Glomerular visceral epithelial cell (primary cell): Measurements from ENCODE around the gene CIB4.

ENCODE experiments used
- DNase-seq: peaks from one replicate; pipeline ENCODE4 v3.0.0-alpha.2; 2016; ENCODE audit errors: extremely low spot score

Gene CIB4

DNA sequence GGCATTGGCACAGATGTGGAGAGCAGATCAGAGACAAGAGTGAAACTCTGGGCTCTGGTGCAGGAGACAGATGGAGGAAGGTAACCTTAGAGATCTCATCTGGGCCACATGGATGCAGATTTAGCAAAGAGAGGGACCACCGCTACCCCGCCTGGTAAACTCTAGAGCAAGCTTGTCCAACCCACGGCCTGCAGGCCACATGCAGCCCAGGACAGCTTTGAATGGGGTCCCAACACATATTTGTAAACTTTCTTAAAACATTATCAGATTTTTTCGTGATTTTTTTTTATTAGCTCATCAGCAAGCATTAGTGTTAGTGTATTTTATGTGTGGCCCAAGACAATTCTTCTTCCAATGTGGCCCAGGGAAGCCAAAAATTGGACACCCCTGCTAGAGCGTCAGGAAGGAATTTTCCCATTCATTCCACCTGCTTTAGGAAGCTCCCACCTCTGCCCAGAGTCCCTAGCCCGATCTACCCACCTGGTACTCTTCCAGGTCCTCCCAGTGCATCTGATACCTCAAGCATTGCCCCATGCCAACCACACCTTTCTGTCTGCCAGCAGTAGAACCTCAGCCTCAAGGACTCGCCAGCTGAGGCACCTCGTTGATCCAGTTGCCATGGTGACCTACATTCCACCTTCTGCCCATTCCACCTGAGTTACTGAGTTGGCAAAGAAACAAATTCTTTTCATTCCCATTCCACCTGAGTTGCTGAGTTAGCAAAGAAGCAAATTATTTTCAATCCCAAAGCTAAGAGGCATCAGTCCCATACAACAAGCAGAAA is at the start of gene CIB4:
CIB4 (minus strand) TSS at position 586 of the 784 bp plus-strand sequence; CDS start at position 534, 52 bp downstream.
- peak; percentile 6 for DNase-seq

DNA sequence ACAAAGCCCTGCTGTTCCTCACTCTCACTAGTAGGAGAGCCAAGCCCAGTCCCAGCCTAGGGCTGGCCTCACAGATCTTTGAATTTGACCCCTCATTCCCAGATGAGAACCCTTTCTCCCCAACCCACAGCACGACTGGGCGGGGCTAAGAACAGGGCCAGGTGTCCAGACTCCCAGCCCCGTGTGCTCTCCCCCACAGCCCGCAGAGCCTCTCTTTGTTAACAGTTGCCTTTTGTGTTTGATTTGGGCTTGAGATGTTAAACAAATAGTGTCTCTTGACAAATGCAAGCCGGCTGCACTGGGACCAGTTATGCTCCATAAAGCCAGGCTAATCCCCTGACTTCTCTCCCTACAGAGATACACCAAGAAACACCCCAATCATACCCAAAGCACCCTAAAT is 46.6 kb upstream of the CIB4 start:
- DNase-seq = no peak

- no peak for DNase-seq
These were observed 46.2 kb upstream of the CIB4 start for GRCh38 chr2:26687328-26687727.

DNA sequence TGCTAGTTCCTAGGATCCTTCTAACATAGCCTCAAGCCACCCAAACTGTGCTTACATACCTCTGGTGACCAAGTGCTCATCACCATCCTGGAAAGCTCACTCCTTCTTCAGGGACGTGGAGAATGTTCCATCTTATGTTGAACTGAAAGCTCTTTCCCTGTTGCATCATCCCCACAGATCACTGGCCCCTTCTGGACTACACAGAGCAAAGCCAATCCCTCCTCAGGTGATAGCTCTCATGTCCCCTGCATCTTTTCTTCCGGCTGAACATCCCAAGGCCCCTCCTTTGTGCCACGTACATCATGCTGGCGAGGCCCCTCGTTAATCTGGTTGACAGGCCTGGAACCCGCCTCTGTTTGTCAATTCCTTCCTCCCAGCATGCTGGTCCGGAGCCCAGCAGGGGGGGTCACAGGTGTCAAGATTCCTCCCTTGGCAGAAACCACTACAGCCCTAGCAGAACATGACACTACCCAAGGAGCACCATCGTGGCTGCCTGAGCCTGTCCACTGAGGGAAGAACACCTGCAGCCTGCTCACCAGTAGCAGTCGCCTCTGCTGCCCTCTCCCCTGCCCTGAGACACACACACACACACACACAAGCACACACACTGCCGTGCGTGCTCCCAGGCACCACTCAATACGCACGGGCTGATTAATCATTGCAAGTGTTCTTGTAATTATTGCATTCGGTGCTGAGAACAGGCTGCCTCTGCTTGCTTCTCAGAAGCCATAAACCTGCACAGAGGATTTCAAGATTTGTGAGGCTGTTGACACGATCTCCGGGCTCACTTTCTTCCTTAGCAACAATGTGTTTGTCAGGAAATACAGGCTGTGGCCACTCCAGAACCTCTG is 45.0 kb upstream of the CIB4 start:
- DNase-seq = peak; percentile 30

- DNase-seq = no peak
These were observed 44.2 kb upstream of the CIB4 start for GRCh38 chr2:26685341-26685740.

- no peak for DNase-seq
These were observed 42.4 kb upstream of the CIB4 start for GRCh38 chr2:26683583-26683982.

GRCh38 chr2:26682155-26682554 is 41.0 kb upstream of the CIB4 start:
- DNase-seq = peak; percentile 26

- no peak for DNase-seq
These were observed 40.5 kb upstream of the CIB4 start for GRCh38 chr2:26681656-26682055.

DNA sequence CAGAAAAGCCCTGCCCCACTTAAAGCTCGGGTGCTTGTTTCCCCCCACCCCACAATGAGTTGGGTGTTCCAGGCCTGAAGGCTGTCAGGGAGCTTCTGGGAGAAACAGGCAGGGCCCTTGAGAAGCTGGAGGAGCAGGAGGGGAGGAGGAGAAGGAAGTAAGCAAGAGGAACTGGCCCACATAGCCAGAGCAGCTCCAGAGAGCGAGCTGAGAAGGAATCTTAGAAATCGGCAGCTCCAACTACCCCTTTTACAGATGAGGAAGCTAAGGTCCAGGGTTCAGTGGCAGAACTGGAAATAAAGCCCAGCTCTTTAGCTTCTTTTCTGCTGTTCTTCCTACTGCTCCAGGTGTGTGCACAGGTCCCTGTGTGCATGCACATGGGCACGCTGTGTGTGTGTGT is 38.7 kb upstream of the CIB4 start:
- DNase-seq = no peak

DNA sequence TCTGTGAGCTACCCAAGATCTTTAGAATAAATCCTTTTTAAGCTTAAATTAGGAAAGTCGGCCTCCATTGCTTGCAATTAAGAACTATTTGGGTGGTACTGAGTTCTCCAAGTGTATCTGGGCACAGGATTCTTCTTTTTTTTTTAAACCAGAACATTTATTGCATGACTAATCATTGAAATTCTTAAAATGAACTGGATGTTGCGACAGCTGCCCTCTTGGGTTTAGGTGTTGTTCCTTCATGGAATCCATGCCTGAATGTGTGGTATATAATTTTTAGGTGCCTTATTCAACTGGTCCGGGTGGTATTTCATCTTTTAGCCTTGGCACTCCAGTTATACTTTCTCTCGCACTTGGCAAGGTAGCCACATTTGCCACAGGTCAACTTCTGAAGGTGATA is 36.9 kb upstream of the CIB4 start:
- no peak for DNase-seq

DNA sequence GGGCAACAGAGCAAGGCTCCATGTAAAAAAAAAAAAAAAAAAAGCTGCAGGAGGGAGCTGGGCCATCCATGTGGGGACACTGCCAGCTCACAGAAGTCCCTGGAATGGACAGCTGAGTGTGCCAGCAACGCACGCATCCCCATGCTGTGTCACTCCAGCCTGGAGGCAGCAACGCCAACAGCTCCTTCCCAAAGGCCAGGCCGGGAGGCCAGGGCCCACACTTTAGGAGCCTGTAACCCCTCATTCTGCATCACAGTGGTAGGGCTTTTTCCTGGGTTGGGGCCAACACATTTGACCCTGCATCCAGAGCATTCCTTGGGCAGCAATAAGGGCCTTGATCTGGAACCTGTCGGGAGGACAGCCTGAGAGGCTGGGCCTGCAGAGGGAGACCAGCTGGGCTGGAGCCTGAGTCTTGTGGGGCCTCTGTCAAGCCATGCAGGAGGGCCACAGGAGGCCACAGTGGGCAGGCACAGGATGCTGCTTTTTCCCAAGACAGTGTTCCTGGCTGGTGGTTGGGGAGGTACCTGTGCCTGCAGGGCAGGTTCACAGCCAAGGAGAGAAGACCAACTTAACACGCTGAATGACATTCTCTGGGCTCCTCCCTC is 34.6 kb upstream of the CIB4 start:
- DNase-seq = no peak

- no peak for DNase-seq
These were observed 33.6 kb upstream of the CIB4 start for GRCh38 chr2:26674771-26675170.

DNA sequence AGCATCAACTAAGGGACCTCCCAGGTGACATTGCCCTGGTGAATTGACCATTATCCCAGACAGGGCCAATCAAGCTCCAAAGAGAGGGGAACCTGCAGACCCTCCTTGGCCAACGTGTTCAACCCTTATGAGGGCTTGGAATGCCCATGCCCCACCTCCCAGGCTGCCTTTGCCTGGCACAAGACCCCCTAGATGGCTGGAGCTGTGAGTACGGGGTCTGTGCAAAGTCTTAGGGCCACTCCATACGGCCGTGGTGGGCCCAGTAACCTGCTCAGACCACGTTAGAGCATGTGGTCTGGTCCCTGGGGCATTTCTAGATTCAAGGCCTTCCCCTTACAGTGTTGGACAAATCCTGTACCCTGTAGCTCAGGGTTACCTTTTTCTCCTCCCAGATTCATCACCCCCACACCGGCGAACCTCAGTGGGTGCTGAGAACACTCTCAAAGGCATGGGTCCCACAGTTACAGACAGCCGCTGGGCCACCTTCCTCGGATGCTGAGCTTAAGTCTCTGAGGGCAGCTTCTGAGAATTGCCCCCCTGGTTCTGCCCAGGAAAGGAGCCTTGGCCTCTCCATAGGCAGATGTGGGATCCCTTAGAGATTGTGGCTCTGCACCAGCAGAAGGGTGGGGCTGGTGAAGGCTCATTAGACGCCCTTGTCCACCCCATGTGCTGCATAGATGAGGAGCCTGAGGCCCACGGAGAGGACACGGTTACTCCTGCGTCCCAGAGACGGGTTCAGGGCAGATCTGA is 33.0 kb upstream of the CIB4 start:
- DNase-seq = no peak

DNA sequence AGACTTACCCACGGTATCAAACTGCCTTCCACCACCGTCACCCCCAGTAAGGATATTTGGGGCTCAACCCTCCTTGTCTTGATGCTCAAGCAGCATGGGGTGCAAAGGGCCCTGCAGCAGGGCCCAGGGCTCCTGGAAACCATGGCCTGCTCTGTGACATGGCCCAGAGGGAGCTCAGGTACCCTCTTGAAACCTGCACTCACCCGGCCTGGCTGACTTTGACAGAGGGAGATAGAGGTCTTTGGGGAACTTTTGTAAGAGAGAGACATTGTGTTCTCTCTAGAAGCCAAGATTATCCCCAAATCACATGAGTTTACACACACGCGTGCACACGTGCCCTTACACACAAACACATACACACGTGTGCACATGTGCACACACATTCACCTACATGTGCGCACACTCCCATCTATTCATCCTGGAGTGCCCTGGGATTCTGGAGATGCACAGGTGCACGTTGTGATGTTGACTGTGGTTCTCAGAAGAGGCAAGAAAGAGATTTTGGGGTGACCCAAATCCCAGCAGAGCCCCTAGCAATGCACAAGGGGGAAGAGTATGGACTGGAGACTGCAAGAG is 31.7 kb upstream of the CIB4 start:
- no peak for DNase-seq

- no peak for DNase-seq
These were observed 31.1 kb upstream of the CIB4 start for GRCh38 chr2:26672112-26672817.

GRCh38 chr2:26671691-26672090 is 30.5 kb upstream of the CIB4 start:
- no peak for DNase-seq

- DNase-seq = no peak
These were observed 29.8 kb upstream of the CIB4 start for GRCh38 chr2:26670931-26671460.

DNA sequence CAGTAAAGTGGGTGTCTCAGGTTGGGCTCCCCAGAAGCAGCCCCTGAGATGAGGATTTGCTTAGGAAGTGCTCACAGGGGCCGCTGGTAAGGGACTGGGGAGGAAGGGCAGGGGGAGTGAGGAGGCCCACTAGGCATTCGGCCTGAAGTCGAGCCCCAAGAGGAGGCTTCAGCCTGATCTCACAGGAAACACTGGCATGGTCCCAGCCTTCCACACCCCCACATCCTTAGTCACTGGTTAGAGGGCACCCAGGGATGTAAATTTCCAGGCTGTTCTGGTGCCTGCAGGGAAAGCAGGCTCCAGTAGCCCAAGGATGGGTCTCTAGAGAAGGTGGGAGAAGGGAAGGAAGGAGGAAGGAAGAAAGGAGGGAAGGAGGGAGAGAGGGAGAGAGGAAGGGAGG is 29.0 kb upstream of the CIB4 start:
- DNase-seq = peak; percentile 15

- DNase-seq = no peak
These were observed 27.9 kb upstream of the CIB4 start for GRCh38 chr2:26668856-26669750.

GRCh38 chr2:26668041-26668440 is 26.9 kb upstream of the CIB4 start:
- DNase-seq = no peak
